Right lobe of liver (tissue), 4 donors: ENCODE results near the gene CCDC201.

Experiments used
- CTCF ChIP-seq, 4 donors: fragments of 200-600 bp in 3 of 4; fragments of 450-650 bp in 1 of 4; IDR thresholded peaks; one replicate each; pipeline versions ENCODE4 v1.5.1 to v1.8.0; 2016 to 2022; ENCODE audit warnings: antibody characterized with exemption in 4 of 4, mild to moderate bottlenecking in 2 of 4
- POLR2A ChIP-seq: fragments of 450-650 bp; IDR thresholded peaks from one replicate; pipeline ENCODE4 v1.6.1; 2017; ENCODE audit warnings: antibody characterized with exemption, mild to moderate bottlenecking
- donor health status: DM: no; HTN: no; CAD: no.
- donor health status: DM: no; HTN: no; CAD: no.
- donor health status: DM: no; HTN: yes; CAD: no.

GRCh38 chr7:45893996-45894664 is 21.2 kb upstream of the CCDC201 start:
- TF ChIP-seq CTCF (IDR thresholded peaks at IDR 0.05) (no peak), POLR2A (no peak)
